ENCODE results near the gene MT3.
A peak's percentile ranks its signal among the peaks of the same experiment; 100 is the strongest.

Gene MT3

DNA sequence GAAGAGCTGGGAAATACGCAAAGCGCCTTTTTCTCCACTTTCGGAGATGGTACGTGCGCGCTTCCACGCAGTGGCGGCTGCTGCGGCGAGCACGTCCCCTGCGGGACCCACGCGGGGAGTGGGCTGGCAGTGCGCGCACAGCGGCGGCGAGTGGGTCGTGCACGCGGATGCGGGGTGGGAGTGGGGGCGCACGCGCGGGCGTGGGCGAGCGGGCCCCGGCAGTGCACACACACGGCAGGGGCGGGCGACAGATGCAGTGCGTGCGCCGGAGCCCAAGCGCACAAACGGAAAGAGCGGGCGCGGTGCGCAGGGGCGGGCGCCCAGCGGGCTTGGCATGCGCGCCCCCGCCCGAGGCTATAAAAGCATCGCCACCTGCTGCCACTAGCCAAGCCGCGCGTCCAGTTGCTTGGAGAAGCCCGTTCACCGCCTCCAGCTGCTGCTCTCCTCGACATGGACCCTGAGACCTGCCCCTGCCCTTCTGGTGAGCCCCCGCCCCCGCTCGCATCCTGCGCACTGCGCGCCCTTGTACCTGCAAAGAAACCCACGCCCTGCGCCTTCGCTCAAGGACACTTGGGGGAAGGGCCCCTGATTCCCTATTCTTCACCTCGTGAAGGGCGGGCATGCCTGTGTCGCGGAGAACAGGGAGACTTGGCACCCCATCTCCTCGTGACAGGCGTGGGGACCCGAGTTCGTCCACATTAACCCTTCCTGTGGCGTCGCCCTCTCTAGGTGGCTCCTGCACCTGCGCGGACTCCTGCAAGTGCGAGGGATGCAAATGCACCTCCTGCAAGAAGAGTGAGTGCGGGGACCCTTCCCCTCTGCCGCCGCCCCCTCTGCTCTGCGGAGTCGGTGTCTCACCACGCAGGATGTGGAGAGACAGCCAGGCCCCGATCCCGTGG is at the start of gene MT3:
Gene MT3, plus strand, starts transcription at position 388 of the 899 bp plus-strand sequence. Its CDS starts 63 bp downstream, at position 451.
- peak; percentile 16 for DNase-seq

DNA sequence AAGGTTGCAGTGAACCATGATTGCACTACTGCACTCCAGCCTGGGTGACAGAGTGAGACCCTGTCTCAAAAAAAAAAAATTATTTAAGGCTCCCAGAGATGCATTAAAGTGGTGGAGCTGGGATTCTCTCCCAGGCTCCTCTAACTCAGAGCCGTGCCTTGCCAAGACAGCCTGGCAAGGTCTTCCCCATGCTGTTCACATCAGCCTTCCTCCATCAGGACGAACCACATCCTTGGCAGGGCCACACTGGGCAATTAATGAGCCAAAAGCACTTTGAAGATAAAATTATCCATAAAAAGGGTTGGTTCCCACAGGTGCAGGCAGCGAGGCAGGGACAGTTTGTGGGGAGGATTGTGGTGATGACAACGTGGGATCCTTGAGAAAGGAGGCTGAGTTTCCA is 49.7 kb upstream of the MT3 start:
- no peak for DNase-seq

DNA sequence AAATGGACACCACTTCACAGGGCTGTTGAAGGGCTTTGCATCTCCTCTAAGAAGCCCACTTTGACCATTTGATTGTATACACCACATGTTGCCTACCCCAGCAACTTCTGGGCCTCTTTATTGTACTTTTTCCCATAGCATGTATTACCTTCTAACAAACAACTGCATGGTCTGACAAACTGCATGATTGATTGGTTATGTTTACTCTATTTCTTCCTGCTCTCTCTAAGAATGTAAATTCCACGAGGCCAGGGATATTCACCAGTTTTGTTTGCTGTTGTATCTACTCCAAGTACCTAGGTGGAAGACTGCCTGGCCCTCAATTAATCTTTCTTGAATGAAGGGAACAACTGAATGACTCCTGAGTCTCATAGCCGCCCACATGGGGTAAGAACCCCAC is 47.3 kb upstream of the MT3 start:
- no peak for DNase-seq

DNA sequence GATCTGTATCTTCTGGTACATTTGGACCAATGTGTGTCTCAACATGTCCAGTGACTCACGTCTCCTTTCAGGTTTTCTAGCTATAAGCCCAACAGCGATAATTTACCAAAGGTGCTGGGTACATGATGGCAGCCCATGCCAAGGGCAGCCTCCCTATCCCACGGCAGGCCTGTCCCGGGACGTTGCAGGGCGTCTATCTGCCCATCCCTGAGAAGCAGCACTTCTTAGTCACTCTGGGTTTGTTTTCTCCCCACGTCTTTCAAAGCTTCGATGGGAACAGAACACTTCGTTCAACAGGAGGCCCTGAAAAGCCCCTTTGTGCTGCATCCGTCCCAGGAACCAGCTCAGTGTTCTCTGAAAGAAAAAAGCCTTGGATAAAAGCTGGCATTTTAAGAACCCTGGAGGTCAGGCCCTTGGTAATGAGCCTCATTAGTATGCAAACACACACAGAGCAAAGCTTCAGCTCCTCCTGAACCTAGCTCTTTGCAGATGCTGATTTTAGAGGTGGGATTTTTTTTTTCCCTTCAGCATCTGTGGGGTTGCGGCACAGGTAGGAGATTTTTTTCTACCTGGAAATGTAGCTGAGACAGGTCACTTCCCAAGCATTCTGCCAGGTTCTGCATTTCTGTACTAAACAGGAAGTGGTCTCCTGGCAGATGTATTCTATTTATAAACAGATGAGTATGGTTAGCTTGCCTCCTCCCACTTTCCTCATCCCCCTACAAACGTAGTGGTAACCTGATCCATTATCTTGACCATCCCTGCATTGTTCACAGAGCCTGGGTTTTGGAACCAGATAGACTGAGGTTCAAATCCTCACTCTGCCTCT is 42.0 kb upstream of the MT3 start:
- DNase-seq, result no peak

DNA sequence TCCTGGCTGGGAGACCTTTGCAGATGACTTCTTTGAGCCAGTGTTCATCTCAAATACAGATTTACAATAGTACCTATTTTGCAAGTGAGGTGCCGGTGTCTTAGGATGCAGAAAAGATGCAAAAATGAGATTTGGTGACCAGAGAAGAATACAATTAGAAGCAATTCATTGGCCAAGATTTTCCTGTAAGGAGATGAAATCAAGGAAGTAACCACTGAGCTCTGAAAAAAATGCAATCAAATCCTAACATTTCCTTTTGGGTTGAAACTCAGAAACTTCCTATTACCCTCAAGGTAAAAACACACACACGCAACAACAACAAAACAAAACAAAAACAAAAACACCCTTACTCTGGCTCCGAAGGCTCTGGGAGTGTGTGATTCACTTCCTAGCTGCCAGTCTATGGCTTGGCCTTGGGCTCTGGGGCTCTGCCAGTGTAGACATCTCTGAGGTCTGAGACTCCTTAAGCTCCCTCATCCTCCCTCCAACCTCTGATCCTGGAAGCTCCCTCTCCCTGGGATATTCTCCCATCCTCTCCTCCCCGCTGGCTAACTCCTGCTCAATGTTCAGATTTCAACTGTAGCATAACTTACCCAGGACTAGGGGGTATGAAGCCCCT is 41.3 kb upstream of the MT3 start:
- DNase-seq, result no peak

DNA sequence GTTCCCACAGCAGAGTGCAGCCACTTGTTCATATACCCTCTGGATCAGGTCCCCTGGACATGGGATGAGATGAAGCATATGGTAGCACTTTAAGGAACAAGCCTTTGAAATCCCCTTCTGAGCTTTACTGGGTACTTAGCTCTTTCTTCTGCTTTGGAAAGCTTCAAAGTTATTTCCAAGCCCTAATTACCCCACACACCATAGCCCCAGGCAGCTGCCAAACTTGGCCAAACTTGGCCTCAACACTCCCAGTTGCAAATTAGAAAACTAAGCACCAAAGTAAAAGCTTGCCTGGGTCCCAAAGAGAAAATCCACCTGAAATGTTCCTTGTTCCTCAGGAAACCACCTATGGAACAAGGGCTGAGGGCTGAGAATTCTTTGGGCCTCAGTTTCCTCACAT is 40.2 kb upstream of the MT3 start:
- DNase-seq, result no peak

DNA sequence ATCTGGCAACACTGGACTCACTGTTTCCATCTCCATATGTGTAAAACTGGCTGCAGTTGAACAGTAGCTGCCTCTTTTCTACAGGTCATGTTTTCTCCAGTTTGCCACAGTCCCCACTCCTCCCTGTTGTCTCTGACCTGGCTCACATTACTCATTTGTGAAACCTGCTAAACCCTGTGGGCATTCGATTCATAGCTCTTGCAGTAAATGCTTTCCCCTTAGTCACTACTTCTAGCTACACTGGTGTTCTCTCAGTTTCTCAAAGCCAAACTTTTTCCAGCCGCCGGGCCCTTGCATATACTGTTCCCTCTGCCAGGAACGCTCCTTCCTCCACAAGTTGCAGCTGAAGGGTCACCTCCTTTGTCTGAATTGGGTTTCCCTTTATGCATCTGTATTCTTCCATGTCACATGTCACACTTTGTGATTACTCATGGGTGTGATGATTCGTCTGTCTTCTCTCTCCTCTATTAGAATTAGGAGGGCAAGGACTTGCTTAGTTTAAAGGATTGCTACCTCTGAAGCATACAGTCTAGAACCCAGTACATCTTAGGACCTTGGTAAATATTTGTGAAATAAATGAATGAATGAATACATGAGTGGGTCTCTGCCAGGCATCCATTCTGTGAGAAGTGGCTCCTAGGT is 39.5 kb upstream of the MT3 start:
- DNase-seq, result no peak

DNA sequence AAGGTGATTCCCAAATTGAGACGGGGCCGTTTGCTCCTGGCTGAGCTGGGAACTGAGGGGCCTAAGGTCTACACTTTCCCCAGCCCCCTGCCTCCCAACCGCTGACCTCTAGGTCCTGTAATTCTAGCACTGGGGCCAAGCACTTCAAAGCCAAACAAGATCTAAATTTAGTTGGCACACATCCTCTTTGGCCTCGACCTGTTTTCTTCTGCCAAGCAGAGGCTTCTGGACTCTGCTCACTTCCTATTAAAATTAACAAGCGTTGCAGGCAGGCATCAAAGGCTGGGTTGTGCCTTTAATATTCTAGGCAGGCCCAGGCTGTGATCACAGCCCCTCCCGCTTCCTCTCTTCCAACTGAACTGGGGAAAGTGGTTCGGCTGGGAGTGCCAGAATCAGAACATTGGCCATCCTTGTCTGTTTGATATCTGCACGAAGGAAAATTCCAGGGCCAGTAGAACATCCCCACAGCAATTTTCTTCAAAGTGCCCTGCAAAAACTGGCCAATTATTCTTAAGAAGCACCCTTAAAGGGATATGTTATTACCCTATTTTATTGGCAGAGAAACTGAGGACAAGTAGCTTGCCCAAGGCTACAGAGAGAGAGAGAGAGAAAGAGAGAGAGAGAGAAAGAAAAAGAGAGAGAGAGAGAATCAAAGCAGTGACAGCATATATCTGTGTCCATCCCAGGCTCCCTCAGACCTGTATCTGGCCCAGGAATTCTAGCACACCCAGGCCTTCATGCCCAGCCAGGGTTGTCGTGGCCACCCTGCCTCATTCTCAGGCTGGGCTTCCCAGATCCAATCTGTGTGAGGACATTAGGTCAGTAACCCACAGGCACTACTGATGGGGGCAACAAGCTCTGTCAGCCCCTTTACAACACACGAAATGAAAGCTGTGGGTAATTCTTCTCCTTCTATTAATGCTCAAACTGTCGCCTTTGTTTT is 37.3 kb upstream of the MT3 start:
- DNase-seq, result no peak

DNA sequence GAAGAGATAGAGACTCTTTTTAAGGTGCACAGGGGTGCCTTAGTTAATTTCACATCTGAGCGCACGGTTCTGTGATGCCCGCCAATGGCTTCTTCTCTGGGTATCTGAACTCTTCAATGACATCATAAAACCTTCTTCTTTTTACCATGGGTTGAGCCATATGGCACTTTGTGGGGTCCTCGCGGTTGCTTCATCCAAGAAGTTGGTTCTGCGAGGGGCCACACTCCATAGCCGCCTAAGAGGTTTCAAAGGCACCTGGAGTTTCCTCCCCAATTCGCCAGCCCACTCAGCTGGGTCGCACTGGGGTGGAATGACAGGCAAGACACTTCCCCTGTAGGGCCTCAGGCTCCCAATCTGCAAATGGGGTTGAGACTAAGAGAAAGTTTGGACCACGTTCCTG is 34.9 kb upstream of the MT3 start:
- DNase-seq, result no peak

DNA sequence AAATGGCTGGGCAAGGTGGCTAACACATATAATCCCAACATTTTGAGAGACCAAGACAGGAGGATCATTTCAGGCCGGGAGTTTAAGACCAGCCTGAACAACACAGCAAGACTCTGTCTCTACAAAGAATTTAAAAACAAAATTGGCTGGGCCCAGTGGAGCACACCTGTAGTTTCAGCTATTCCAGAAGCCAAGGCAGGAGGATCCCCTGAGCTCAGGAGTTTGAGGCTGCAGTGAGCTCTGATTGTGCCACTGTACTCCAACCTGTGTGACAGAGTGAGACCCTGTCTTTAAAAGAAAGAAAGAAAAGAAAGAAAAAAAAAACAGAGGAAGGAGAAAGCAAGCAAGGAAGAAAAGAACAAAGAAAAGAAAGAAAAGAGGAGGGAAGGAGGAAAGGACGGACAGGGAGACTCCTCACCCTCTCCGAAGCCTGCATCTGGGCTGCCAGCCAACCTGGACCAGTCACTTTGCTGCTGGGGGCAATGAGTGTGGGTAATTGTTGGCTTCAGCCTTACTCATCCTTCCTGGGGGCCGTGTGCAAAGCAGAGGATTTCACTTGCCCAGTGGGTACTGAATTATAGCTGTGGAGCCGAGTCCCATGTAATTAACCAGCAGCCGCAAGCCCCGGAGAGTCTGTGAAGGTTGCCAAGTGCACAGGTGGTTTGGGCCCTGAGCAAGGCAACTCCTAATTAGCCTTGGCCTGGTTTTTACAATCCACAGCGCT is 31.1 kb upstream of the MT3 start:
- no peak for DNase-seq

DNA sequence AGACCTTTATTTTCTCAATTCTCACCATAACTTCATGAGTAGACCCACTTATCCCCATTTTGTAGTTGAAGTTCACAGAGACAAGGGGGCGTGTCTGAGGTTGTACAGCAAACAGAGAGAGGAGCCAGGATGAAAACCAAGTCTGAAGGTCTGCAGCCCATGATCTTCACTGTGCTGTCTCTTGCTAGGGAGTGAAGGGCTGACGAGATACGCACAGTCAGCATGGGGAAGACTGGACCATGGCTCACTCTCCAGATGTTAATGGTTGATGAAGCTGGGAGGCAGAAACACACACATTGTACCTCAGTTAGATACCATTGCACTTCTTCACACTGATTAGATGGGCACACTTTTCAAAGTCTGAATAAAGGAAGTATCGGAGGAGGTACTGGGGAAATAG is 30.2 kb upstream of the MT3 start:
- no peak for DNase-seq

DNA sequence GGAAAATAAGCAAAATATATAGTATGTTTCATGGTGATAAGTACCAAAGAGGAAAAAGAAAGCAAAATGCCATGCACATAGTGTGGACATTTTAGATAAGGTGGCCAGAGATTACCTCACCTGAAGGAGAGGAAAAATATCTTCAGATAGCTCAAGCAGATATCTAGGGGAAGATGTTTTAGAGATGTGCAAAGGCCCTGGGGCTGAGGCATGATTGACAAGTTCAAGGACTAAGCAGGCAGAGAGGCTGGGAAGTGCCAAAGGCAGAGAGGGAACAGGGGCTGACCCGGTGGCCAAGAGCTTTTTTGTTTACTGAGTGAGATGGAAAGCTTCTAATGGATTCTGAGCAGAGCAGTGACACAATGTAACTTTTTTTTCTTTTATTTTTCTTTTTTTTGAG is 28.9 kb upstream of the MT3 start:
- DNase-seq, result no peak

DNA sequence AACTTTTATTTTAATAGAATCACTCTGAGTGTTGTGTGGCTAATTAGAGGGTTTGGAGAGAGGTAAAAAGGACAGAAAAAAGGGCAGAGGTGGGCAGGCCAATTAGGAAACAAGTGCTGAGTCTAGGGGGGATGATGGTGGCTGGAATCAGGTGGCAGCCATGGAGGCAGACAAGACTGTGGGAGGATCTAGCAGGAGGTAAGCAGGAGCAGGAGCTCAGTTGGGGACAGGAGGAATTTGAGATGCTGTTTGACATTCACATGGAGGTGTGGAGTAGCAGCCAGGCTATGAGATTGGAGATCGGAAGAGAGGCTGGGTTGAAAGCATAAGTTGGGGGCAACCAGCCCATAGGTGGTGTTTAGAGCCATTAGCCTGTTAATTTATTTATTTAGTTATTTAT is 28.2 kb upstream of the MT3 start:
- DNase-seq, result no peak

DNA sequence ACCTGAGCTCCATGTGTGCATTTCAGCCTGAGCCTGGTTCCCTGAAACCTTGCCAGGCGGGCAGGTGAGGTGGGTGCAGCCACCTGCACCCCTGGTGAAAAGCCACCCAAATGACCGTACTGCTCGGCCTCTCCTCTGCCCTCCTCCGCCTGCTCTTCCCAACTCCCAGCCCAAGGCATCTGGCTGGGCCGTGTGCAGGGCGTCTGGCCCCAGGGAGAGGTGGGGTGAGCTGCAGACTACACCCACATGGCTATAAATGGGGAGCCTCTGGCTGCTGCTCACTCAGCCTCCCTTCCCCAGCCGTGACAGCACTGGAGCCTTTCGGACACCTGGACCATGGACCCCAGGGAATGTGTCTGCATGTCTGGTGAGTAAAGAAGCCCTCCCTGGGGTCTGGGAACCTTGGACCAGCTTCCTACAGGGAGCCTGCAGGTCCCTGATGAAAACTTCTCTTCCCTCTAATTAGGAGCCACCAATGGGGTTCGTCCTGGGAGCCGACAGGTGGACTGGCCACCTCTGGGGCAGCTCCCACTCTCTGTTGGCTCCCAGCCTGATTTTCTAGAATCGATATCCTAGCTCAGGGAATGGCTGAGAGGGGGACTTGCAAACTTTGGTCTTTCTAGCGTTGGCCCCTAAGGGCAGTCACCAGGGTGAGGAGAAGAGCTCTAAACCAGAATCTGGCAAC is 24.4 kb upstream of the MT3 start, which contains the start of gene MT4:
Gene MT4, plus strand, starts transcription at position 281 of the 685 bp plus-strand sequence. Its CDS starts 56 bp downstream, at position 337.
- no peak for DNase-seq

DNA sequence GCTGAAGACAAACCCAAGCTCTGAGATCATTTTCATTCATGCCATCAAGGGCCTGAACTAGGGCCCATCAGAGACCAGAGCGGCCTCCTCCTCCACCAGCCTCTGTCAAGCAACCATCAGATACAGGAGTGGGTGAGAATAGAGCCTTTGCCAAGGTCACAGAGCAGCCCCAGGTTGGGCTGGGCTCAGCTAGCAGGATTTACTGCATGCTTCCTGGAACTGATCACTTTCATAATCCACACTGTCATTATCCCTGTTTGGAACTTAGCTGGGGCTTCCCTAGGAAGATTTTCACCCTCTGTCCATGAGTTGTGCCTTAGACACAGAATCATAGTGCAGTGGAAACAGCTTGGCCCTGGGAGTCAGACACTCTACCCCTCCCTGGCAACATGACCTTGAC is 19.4 kb upstream of the MT3 start:
- no peak for DNase-seq

DNA sequence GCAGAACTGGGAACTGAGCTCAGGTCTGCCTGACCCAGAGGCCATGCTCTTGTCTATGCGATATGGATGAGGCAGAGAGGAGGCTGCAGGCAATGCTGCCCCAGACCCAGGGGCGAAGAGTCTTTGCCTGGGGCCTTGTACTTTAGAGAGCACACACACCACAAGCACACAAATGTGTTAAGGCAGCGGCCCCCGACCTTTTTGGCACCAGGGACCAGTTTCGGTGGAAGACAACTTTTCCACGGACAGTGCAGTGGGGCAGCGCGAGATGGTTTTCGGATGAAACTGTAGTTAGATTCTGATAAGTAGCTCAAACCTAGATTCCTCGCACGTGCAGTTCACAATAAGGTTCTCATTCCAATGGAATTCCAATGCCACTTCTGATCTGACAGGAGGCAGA is 17.8 kb upstream of the MT3 start:
- DNase-seq, result no peak

DNA sequence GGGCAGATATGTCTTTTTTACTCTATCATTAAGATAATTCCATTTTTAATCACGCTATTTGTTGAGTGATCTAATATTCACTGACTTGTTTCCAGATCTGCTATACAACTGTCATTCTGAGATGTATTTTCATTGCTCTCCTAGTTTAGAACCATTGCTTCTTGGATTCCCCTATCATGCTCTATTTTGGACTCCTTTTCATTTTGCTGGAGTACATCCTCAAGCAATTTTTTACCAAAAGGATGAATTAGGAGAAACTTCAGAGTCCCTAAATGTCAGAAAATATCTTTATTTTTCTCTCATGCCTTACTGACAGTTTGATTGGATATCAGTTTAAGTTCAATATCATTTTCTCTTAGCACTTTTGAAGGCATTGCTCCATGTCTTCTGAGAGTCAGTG is 14.7 kb upstream of the MT3 start:
- DNase-seq, result no peak

DNA sequence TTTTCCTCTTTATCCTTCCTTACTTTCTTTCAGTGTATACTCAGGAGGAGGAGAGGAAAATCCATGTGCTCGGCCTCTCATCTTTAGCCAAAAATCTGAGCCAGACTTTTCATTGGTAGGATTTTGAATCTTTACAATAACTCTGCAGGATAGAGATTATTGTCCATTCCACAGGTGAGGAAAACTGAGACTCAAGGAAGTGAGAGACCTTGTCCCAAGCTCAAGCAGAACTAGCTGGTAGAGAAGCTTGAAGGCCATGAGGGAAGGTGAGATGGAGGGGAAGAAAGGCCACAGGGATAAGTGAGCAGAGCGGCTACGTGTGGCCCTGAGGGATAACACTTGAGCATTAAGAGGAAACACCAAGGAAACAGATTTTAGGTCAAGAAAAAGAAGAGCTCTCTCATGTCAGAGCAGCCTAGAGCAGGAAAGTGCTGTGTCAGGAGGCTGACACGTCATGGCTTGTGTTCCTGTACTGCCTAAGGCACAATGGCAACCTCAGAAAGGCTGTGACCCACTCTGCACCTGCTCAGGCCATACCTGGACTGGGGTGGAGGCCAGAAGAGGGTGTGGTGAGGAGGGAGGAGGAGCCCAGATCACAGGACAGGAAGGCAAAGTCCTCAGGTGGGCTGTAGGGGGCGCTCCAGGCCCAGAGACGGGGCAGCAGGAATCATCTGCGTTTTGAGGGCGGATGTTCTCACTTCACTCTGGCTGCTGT is 12.6 kb upstream of the MT3 start:
- peak; percentile 9 for DNase-seq

DNA sequence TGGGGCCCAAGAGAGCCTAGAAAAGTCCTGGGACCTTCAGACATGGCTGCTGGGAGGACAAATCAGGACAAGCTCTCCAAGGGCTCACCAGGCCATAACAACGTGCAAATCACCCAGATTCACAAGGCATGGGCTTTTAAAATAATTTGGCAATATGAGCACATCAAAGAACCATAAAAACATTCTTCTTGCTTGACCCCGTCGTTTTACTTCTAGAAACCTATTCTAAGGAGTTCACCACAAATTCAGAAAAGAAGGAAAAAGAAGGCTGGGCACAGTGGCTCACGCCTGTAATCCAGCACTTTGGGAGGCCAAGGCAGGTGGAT is 12.1 kb upstream of the MT3 start:
- no peak for DNase-seq

Data from NCI-H748 treated with DMSO at 0.1 percent for 48 hours (cell line).